ENCODE results near the gene KMO. TPM values are rescaled to one million over a fixed set of nuclear protein-coding genes. Genes with fewer than 3 reads are reported as not detected.

The KMO gene
- total RNA-seq, 1 donor from 2014 or later, result 3.2 TPM

- no peak for DNase-seq (ENCODE audit: low spot score)
These were observed 4.1 kb downstream of the KMO start for GRCh38 chr1:241536304-241536703.

GRCh38 chr1:241536969-241537368 lies 4.8 kb downstream of the KMO start:
- DNase-seq (ENCODE audit: low spot score), result no peak

- no peak for DNase-seq (ENCODE audit: low spot score)
These were observed 10.2 kb downstream of the KMO start for GRCh38 chr1:241542199-241542907.

GRCh38 chr1:241548008-241548407 lies 15.8 kb downstream of the KMO start:
- no peak for DNase-seq (ENCODE audit: low spot score)

GRCh38 chr1:241550318-241550717 lies 18.1 kb downstream of the KMO start:
- no peak for DNase-seq (ENCODE audit: low spot score)

- no peak for DNase-seq (ENCODE audit: low spot score)
These were observed 19.8 kb downstream of the KMO start for GRCh38 chr1:241551759-241552638.

- no peak for DNase-seq (ENCODE audit: low spot score)
These were observed 21.9 kb downstream of the KMO start for GRCh38 chr1:241553886-241554592.

- DNase-seq (ENCODE audit: low spot score), result no peak
These were observed 23.3 kb downstream of the KMO start for GRCh38 chr1:241555526-241555925.

GRCh38 chr1:241557031-241557430 lies 24.9 kb downstream of the KMO start:
- no peak for DNase-seq (ENCODE audit: low spot score)

GRCh38 chr1:241557551-241558193 lies 25.5 kb downstream of the KMO start:
- no peak for DNase-seq (ENCODE audit: low spot score)

GRCh38 chr1:241560146-241560848 lies 28.1 kb downstream of the KMO start:
- no peak for DNase-seq (ENCODE audit: low spot score)

- DNase-seq (ENCODE audit: low spot score), result no peak
These were observed 28.6 kb downstream of the KMO start for GRCh38 chr1:241560849-241561187.

GRCh38 chr1:241569848-241570247 lies 37.7 kb downstream of the KMO start:
- no peak for DNase-seq (ENCODE audit: low spot score)

- DNase-seq (ENCODE audit: low spot score), result no peak
These were observed 42.0 kb downstream of the KMO start for GRCh38 chr1:241574154-241574553.

GRCh38 chr1:241579434-241579833 lies 47.3 kb downstream of the KMO start:
- no peak for DNase-seq (ENCODE audit: low spot score)

GRCh38 chr1:241582921-241583321 lies 50.7 kb downstream of the KMO start:
- no peak for DNase-seq (ENCODE audit: low spot score)

GRCh38 chr1:241586905-241587512 lies 54.8 kb downstream of the KMO start:
- DNase-seq (ENCODE audit: low spot score), result no peak

- DNase-seq (ENCODE audit: low spot score), result no peak
These were observed 57.3 kb downstream of the KMO start for GRCh38 chr1:241589521-241589920.

GRCh38 chr1:241590719-241591118 lies 58.5 kb downstream of the KMO start:
- DNase-seq (ENCODE audit: low spot score), result no peak

- DNase-seq (ENCODE audit: low spot score), result no peak
These were observed 59.1 kb downstream of the KMO start for GRCh38 chr1:241591317-241591716.

All from mesenteric fat pad (tissue), 1 donor.